ENCODE data around the gene C9orf152. TPM values are rescaled to one million over a fixed set of nuclear protein-coding genes. Genes with fewer than 3 reads are reported as not detected.

C9orf152 gene
- total and polyA plus RNA-seq, 7 donors, result 24.8 to 58.5 (median 49.9) TPM; not detected in 4

DNA sequence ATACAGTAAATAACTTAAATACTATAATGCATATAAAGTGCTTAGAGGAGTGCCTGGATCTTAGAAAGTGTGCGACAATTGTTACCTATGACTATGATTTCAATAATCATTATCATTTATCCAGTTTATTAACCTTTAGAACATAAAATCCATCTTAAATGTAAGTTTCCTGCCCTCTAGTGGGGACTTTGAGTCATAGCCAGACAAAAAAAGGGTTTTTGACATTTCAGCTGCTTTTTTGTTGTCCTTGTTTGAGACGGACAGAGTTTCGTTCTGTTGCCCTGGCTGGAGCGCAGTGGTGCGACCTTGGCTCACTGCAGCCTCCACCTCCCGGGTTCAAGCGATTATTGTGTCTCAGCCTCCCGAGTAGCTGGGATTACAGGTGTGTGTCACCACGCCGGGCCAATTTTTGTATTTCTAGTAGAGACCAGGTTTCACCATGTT lies 9.7 kb upstream of the C9orf152 start:
- TF ChIP-seq, protein P1, sequence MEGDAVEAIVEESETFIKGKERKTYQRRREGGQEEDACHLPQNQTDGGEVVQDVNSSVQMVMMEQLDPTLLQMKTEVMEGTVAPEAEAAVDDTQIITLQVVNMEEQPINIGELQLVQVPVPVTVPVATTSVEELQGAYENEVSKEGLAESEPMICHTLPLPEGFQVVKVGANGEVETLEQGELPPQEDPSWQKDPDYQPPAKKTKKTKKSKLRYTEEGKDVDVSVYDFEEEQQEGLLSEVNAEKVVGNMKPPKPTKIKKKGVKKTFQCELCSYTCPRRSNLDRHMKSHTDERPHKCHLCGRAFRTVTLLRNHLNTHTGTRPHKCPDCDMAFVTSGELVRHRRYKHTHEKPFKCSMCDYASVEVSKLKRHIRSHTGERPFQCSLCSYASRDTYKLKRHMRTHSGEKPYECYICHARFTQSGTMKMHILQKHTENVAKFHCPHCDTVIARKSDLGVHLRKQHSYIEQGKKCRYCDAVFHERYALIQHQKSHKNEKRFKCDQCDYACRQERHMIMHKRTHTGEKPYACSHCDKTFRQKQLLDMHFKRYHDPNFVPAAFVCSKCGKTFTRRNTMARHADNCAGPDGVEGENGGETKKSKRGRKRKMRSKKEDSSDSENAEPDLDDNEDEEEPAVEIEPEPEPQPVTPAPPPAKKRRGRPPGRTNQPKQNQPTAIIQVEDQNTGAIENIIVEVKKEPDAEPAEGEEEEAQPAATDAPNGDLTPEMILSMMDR (IDR thresholded peaks at IDR 0.05), result peak; percentile 56 to 84 (median 64)
- TF ChIP-seq POLR2A (IDR thresholded peaks at IDR 0.05) (no peak), POLR2AphosphoS5 (IDR thresholded peaks at IDR 0.05) (no peak), EP300 (IDR thresholded peaks at IDR 0.05) (no peak)
- H3K27me3 ChIP-seq, result no peaks in the 10 kb centered on the region
- H3K9me3 ChIP-seq, result no peaks in the 10 kb centered on the region
- no peak overlapping the region for H3K4me3 ChIP-seq
- no peaks in the 10 kb centered on the region for H3K4me1 ChIP-seq
- 21 to 31% methylated on average over 10 of the region's 10 CpGs for WGBS, 2 donors
- no peak for DNase-seq
- H3K27ac ChIP-seq, result no peak overlapping the region
- intact Hi-C loops (cut with DNase I), result loop anchor here (1.0 to 2.0 kb wide), 2 partner anchors 34 to 311 kb away; no protein-coding TSS in a partner anchor
- H3K36me3 ChIP-seq, result no peaks in the 10 kb centered on the region

DNA sequence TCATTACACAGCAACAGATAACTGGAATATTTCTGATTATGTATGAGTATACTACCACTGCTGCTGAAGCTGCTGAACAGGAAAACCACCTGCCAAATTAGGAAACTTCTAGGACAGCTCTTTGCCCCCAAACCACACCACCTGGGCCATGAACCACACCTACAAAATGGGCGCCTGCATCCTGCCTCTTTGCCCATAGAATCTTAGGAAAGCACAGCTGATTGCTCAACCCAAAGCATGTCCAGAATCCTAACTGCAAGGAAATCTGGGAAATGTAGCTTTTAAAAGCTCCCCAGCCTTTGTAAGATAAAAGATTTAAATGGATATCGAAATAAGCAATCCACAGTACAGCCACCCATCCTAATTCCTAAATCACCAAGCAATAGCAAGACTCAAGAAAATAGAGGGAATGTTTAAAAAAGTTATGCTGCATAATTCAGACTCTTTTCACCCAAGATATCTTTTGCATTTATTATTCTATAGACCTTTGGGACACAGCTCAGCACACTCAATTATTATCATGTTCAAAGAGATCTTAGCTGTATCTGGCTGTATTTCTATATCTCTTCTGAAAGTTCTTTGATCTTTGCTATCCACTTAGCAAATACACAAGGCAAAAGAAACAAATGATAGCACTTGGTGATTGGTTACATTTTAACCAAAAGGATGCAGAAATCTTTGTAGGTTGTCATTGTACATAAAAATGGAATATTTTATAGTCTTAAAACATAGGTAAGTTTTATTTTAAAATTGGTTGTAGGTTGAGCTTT lies 6.8 kb upstream of the C9orf152 start:
- no peak for TF ChIP-seq EP300 (IDR thresholded peaks at IDR 0.05)
- TF ChIP-seq POLR2AphosphoS5 (IDR thresholded peaks at IDR 0.05), result no peak
- Histone ChIP-seq H3K27ac (no peak overlapping the region), H3K4me3 (no peak overlapping the region), H3K27me3 (no peaks in the 10 kb centered on the region), H3K4me1 (no peaks in the 10 kb centered on the region), H3K36me3 (no peaks in the 10 kb centered on the region), H3K9me3 (no peaks in the 10 kb centered on the region)
- no peak for DNase-seq
- WGBS, 2 donors, result 15 to 59% methylated on average over 2 of the region's 2 CpGs
- intact Hi-C loops (cut with DNase I), result no loop called here

DNA sequence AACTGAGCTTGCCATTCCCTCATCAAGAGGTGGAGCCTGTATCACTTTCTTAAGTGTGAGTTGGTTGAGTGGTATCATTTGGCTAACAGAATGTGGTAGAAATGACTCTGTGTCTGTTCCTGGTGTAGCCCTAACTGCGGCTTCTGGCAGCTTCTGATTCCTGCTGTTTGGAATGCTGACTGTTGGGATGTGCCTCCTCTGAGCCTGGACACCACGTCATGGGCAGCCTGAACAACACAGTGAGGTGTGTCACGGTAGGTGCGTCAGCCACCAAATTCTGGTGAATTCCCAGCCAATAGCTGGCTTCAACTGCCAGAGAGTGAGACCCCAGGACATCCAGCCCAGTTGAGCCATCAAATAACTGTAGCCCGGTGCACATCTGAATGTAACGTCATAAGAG lies 6.1 kb upstream of the C9orf152 start:
- H3K4me1 ChIP-seq, result no peaks in the 10 kb centered on the region
- H3K9me3 ChIP-seq, result no peaks in the 10 kb centered on the region
- no peak for DNase-seq
- TF ChIP-seq POLR2AphosphoS5 (IDR thresholded peaks at IDR 0.05) (no peak), POLR2A (IDR thresholded peaks at IDR 0.05) (no peak), EP300 (IDR thresholded peaks at IDR 0.05) (no peak)
- TF ChIP-seq, protein P1 (IDR thresholded peaks at IDR 0.05), result no peak
- H3K36me3 ChIP-seq, result no peaks in the 10 kb centered on the region
- no peak overlapping the region for H3K27ac ChIP-seq
- intact Hi-C loops (cut with DNase I), result no loop called here
- 31 to 71% methylated on average over 6 of the region's 6 CpGs for WGBS, 2 donors
- no peaks in the 10 kb centered on the region for H3K27me3 ChIP-seq
- H3K4me3 ChIP-seq, result no peak overlapping the region

DNA sequence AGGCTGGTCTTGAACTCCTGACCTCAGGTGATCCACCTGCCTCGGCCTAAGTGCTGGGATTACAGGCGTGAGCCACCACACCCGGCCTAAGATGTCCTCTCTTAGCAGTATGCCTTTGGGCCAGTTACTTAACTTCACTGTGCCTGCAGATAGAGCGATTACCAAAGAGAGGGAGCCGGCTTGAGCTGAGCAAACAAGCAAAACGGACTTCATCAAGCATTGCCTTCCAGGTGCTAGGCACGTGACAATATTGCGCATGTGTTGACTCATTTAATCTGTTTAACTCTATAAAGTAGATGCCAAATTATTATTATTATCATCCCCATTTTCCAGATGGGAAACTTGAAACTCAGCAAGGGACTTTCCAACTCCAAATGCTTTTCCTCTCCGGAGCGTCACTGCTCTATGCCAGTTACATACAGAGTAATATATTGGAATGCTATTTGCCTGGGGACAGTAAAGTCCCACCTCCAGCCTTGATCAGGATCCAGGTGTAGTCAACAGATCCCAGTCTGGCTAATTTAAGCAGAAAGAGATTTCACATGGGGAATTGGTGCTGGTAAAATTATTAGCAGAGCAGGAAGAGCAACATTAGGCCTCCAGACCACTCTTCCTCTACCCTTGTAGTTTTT lies 5.6 kb upstream of the C9orf152 start:
- WGBS, 2 donors, result 16 to 75% methylated on average over 10 of the region's 10 CpGs
- Histone ChIP-seq H3K27ac (no peak overlapping the region), H3K27me3 (no peaks in the 10 kb centered on the region), H3K4me1 (no peaks in the 10 kb centered on the region), H3K9me3 (no peaks in the 10 kb centered on the region), H3K36me3 (no peaks in the 10 kb centered on the region), H3K4me3 (no peak overlapping the region)
- TF ChIP-seq, protein P1 (IDR thresholded peaks at IDR 0.05), result no peak
- TF ChIP-seq EP300 (IDR thresholded peaks at IDR 0.05) (no peak), POLR2A (IDR thresholded peaks at IDR 0.05) (no peak), POLR2AphosphoS5 (IDR thresholded peaks at IDR 0.05) (no peak)
- DNase-seq, result no peak
- intact Hi-C loops (cut with DNase I), result no loop called here

DNA sequence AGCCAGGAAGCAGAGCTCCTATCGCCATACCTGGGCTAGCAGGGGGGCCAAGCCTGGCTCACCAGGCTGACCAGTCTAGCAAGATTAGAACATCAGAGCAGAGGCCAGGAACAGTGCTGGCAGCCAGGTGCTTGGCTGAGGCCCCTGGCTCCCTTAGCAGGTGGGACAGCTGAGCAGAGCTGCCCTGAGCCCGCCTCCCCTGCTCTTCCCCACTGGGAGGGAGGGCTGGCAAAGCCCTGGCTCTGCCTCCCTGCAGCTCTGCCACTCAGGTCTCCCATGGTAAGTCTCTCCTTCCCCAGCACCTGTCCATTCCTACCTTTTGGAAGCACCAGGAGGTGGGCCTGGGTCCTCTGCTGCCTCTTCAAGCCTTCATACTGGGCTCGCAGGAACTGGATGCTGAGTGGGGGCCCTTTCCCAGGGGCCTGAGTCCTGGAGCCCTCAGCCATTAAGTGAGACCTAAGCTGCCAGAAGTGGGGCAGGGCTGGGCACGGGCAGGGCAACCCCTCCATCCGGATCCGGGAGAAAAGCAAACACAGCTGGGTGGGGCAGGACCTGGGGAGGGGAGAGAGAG lies 803 bp downstream of the C9orf152 start:
- WGBS, 2 donors, result 14 to 56% methylated on average over 6 of the region's 6 CpGs
- Histone ChIP-seq H3K9me3 (no peaks in the 10 kb centered on the region), H3K36me3 (no peaks in the 10 kb centered on the region), H3K4me1 (no peaks in the 10 kb centered on the region), H3K27me3 (no peaks in the 10 kb centered on the region), H3K4me3 (no peak overlapping the region), H3K27ac (no peak overlapping the region)
- DNase-seq, result no peak
- intact Hi-C loops (cut with DNase I), result no loop called here
- TF ChIP-seq POLR2AphosphoS5 (IDR thresholded peaks at IDR 0.05), result no peak
- peak in 1 of 2 donors; percentile 22 for TF ChIP-seq POLR2A (IDR thresholded peaks at IDR 0.05)
